HuH-7.5 (cell line): ENCODE measurements around the gene TMBIM1.

Experiments
- DNase-seq: peaks from one replicate; pipeline ENCODE4 v3.0.0; 2011; ENCODE audit warnings: low spot score

TMBIM1 gene

DNA sequence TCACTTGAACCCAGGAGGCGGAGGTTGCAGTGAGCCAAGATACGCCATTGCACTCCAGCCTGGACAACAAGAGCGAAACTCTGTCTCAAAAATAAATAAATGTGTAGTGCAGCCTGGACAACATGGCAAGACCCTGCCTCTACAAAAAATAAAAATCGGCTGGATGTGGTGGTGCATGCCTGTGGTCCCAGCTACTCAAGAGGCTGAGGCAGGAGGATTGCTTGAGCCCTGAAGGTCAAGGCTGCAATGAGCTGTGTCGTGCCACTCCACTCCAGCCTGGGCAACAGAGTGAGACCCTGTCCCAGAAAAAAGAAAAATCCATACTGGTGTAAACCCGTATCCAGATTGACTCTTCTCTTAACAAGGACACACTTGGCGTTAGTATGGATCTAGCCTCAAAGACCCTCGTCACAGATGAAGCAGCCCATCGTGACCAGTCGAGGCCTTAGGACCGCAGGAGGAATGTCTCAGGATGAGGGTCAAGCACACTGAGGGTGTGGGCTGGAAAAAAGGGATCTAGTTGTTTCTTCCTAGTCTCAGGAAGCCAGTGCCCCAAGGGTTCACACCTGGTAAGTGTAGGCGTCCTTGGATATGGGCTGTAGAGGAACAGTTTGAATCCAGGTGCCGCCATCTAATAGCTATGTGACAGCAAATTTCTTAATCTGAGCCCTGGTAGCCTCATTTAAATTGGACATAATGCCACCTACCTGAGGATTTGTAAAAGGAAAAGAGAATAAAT is 35.5 kb downstream of the TMBIM1 start:
- no peak for DNase-seq

DNA sequence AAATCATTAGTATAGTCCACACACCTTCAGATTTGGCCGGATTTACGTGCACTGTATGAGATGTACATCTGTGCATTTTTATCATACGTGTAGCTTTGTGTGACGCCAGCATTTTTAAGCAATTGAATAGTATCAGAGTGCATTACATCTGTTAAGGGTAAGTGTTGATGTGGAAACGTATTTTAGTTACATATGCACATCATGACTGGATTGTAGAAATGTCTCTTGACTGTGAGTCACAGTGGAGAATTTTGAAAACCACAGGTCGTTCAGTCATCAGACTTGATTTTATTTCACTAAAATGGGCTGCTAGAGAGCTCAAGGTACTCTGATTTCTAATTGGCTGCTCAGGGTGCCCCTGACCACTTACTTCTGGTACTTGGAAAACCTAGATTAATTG is 36.9 kb downstream of the TMBIM1 start:
- no peak for DNase-seq

DNA sequence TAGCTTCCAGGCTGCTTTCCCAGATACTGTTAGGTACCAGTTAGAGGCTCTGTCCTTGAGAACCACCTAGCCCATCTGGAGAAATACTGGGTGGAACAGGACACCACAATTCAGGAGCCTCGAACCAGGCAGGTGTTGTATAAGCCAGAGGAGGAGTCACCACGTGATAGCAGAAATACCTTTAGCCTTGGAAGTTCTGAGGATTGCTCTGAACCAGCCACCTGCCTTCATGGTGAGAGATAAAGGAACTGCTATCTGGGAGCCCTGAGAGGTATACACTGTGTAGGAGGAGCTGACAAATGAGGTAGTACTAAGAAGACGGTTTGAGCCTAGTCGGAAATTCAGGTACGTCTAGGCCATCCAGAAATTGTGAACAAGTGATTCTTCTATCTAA is 39.1 kb downstream of the TMBIM1 start:
- DNase-seq: no peak

DNA sequence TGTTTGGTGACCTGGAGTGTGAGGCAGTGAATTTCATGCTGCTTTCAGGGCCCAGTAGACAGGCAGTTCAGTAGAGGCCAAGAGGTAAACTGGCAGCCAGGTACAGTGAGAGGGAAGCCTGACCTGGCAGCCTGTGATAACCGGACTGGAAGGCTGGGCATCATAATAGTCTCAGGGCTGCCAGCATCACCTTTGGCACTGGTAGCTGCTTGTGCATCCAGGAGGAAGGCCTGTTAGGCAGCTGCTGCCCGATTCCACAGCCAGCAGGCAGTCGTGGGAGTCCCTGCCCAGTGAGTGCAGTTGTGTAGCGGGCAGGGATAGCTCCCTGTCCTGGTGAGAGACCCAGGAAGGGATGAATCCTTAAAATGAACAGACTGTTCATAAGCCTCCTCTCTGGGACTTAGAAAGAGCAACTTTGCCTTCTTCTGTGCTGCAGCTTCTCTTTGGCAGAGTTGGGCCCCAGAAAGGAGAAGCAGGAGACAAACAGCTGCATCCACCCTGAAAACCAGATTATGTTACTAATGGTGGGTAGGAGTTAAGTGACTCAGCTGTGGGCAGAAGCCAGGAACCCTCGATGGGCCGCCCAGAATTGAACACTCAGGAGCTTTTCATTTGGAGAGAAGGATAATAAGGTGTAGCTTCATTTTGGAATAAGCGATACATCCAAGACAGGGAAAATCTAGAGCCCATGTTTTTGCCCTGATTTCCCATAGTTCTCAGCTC is 39.6 kb downstream of the TMBIM1 start:
- DNase-seq: no peak

DNA sequence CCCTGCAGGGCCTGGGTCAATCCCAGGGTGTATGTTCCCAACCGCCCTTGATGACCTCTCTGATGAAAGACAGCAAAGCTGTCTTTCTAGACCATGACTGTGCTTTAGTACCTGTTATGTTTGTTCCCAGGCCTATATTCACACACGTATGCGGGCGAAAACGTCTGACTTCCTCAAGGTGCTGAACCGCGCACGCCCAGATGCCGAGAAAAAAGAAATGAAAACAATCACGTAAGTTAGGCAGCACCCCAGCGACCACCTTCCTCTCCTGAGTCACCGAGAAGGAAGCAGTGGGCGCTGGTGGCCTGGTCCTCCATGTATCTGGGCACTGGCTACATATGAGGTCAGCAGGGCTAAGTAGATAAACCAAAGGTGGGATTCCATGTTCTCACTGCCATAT is 42.6 kb downstream of the TMBIM1 start:
- DNase-seq: no peak

DNA sequence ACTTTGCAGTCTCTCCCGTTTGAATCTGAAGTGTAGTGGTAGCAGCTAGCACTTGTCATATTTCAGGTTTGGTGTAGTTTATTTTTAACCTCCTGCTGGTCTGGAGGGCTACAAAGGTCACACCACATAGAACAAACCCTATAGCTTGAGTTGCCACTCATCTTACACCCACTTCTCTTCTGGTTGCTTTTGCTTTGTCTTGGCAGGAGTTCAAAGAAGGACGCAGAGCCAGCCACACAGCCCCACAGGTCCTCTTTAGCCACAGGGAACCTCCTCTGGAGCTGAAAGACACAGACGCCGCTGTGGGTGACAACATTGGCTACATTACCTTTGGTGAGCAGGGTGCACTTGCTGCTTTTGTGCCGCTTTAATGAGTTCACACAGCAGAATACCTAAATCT is 47.1 kb downstream of the TMBIM1 start:
- DNase-seq: no peak

DNA sequence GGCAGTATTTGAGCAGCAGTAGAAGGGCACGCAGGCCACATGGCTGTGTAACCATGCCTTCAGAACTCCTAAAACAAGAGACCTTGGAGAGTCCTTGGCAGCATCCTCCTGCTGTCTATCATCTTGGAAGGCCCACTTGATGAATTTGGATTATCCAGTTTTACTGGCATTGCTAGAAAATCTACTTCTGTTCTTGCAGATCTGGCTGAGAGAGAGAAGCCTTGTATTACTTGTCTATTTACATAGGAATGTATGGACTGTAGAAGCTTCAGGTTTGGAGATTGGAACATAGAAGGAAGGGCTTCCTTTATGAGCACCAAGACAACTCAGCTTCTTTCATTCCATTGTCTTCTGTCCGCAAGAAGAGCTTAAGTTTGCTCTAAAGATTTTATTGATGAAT is 47.6 kb downstream of the TMBIM1 start:
- no peak for DNase-seq

DNA sequence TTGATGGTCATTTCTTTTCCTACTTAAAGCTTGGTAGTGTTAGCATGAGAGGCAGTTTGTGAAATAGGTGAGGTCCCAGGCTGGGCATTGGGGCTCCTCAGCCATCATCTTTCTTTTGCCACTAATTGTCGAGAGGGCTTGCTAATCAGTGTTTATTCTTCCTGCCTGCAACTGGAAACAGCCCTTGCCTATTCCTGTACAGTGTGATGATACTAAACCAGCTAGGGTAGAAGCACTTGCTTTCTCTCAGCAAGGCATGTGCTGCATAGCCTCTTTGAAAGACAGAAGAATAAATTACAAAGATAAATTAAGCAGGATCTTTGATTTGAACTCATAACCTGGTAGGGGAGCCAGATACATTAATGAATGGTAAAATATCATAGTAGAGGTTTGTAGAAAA is 48.1 kb downstream of the TMBIM1 start:
- no peak for DNase-seq

DNA sequence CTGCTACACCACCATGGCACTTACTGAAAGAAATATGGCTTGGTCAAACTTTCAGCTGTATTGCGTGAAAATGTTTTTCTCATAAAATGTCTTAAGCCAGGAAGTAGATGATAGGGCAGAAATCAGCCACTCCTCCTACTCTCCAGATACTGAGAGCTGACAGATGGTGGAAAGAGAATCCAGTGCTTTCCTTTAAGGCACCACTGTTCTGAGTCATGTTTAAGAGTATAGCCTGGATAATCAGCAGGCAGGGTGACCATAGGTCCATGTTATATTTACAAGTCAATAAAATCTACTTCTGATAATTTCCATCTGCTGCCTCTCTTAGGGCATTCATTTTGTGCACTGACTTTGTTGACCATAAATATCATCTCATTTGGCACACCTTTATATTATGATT is 53.4 kb downstream of the TMBIM1 start:
- DNase-seq: no peak

DNA sequence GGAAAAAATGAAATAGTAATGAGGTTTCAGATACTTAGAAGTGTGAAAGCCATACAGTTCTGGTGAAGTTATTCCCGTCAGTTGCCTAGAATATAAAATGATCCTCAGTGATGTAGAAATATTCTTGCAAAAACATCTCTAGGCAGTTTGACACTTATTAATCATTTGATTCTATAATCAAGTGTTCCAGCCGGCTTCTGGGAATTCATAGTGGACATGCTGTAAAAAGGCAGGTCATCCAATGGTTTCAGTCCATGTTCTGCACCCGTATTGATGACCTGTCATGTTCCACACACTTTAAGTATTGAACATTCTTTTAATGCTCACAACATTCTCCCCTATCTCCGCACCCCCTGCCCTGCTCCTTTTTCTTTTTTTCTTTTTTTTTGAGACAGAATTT is 55.5 kb downstream of the TMBIM1 start:
- no peak for DNase-seq

DNA sequence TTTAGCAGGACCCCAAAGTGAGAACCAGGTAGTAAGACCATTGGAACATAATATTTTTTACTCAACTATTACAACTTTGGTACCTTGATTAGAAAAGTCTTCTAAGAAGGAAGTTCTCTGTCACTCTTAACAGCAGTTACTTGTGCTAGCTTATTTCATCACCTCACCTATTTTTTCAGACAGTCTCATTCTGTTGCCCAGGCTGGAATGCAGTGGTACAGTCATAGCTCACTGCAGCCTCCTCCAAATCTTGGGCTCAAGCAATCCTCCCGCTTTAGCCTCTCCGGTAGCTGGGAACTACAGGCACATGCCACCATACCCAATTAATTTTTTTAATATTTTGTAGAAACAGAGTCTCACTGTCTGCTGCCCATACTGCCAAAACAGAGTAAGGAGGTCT is 57.3 kb downstream of the TMBIM1 start:
- no peak for DNase-seq

DNA sequence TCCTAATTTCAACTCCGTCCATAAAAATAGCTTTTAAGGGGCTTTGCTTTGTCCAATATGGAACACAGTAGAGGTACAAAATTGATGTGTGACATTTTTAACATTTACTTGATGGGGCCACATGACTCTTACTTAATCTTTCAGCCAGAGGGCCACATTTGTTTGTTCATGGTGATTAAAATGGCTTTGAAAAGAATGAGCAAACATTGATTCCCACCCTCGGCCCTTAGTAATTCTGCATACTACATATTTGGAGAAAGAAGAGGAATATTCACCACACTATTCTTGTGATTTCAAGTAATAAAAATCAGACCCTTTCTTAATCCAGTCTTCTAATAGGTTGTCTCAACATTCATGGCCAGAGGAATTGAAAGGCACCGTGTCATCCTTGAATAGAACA is 57.8 kb downstream of the TMBIM1 start:
- DNase-seq: no peak

DNA sequence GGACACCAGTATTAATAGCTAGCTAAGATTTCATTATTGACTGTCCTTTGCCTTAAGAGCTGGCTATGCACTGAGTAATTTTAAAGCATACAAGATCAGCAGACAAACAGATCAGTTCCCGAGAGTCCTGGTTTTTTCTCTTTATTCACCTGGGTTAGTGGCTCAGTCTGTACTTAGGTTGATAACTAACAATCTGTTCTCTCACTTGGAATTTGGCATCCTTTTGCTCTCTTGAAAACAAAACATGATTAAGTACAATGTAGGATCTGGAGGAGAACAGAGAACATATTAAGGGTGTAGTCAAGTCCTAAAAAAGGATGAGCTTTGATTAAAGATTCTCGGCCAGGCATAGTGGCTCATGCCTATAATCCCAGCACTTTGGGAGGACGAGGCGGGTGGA is 58.8 kb downstream of the TMBIM1 start:
- DNase-seq: no peak

DNA sequence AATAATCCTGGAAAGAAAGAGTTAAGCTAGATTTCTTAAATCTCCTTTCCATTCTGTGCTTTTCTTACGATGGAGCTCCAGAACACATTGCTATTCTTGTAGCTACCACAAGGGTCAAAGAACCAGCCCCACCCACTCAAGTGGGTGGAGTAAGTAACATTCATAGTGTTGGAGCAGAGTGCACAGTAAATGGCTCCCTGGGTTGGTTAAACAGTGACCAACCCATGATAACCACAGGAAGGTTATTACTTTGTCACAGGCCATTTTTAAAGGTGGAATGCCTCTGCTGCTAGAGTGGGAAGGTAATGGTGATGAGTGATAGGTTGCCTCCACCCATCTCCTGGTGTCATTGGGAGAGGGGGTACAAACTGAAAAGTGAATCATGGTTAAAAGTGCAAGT is 61.4 kb downstream of the TMBIM1 start:
- peak; percentile 17 for DNase-seq

DNA sequence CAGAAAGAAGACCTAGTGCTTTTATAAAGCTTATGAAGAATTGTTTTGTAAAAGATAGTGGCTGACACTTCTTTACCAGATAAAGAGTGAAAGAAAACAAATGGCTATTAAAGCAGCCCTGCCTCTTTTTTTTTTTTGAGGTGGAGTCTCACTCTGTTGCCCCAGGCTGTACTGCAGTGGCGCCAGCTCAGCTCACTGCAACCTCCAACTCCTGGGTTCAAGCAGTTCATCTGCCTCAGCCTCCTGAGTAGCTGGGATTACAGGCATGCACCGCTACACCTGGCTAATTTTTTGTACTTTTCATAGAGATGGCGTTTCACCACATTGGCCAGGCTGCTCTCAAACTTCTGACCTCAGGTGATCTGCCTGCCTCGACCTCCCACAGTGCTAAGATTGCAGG is 62.5 kb downstream of the TMBIM1 start:
- DNase-seq: no peak

DNA sequence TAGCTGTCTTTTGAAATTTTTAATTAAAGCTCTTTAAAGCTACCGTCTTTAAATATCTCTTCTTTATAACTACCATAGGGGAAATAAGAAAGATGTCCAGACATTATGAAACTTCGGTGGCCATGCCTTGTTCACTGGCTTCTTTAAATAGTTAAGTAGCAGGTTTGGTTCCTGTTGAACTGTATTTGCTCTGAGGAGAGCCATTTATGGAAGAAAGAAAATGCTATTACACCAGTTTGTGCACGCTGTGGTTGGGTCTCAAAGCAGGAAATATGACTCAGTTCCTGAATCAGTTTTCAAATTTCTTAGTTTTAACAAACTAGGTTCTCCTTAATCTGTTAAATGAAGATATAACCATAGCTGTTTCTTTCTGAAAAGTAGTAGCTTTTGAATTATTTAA is 63.1 kb downstream of the TMBIM1 start:
- DNase-seq: no peak

DNA sequence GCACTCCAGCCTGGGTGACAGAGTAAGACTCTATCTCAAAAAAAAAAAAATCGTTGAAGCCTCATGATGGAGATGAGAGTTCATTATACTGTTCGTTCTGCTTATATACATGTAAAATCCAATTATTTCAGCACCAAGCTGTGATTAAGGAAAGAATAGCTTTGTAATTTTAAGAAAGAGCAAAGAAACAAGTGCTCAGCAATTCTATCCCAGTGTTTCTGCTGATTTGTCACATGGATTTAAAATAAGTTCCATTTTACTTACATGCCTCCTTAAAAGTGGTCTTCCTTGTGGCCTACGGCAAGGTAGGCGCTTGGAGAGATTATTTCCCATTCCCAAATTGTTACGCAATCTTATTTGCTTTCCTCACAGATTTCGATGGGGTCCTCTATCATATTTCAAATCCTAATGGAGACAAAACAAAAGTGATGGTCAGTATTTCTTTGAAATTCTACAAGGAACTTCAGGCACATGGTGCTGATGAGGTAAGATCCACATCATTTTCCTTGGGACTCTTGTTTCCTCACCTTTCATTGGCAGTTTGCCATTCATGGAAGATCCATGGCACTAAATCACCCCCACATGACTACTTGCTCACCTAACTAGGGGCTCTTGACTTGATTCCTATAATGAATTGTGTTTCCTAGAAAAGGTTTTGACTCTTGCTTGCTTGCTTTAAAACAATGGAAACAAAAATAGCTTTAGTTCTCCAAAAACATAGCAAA is 63.8 kb downstream of the TMBIM1 start:
- DNase-seq: no peak

DNA sequence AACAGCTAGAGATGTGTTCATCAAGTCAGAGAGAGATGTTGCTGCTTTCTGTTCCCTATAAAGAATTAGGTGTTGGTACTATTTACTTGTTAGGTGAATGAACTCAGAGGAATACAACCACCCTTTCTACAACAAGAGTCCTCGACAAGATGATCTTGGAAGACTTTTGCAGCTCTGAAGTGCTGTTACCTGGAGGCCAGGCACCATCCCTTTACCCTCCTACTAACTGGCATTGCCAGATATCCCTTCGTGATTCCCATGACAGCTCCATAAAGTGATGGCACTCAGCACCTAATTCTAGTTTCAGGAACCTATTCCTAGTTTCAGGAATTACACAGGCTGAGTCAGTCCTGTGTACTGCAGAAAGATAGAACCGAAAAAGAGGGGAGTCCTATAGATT is 65.4 kb downstream of the TMBIM1 start:
- no peak for DNase-seq
